Islet precursor cell (in vitro differentiated cells): ENCODE results near the gene MYBBP1A.

Source experiments
- DNase-seq: peaks from one replicate; pipeline ENCODE4 v3.0.0-alpha.2; 2018

Gene MYBBP1A

DNA sequence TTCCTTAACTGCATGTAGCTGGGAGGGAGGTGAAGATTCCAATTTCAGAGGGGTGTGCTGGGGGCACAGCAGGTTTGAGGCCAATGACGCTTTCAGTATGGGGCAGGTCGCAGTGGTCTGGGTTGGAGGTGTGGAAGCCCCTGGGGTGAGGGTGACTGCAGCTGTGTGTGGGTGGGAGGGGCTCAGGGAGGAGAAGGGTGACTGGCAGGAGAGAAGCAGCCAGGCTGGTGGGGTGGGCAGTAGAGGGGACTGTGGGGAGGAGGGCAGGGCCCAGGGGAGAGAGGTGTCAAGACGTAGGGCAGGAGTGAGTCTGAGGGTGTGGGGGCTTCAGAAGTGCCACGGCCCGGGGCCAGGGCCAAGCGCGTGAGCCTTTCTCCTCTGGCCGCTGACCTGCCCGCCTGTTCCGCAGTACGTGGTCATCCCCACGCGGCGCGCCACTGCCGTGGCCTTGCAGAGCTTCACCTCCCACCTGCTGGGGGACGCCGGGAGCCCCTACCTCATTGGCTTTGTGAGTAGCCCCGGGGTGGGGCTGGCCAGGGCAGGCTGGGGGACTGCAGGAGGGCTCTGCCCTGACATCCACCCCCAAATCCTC, 19.4 kb downstream of the MYBBP1A start:
- DNase-seq: no peak

DNA sequence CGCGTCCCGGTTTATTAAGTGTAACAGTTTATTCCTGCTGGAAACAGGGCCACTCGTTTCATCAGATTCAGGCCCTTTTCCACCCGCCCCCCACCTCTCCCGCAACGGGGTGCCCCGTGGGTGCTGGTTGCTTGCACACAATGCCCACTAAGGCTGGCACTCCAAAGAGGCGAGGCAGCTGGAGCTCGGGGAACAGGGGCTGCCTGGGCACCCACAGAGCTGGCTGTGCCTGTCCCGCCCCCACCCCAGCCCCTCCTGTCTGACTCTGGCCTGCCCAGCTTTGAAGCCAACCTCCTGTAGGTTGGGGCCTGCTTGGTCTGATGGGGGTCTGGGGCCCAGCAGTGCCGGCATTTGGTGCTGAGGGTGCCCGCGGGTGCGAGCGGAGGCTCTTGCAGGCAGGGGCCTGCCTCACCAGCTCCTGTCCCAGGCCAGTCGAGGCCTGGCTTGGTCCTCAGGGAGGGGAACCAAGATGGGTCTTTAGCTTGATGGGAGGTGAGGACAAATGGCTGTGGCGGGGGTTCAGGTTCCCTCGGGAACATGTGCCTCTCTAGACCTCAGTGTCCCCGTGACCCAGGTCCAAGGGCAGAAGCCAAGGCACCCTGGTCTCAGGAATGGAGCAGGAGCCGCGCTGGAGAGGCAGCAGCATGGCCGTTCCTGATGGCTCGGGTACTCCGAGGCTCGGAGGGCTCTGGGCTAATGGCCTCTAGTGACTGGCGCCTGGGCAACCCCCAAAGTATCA, 20.1 kb downstream of the MYBBP1A start:
- DNase-seq: no peak

DNA sequence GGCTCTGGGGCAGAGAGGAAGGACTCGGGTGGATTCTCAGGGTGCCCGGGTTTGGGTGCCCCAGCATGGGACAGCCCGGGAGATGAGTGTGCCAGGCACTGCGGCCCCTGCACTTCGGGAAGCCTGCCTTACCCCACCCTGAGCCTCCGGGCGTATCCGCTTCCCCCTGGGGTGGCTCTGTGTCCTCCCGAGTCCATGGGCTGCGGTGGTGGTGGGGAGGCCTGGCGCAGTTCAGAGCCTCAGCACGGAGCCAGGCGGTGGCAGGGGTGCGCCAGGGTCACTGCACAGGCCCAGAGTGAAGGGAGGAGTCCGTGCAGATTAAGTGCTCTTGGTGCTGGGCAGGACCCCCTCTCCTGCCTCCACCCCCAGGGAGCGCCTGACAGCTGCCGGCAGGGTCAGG, 20.7 kb downstream of the MYBBP1A start:
- DNase-seq: no peak

DNA sequence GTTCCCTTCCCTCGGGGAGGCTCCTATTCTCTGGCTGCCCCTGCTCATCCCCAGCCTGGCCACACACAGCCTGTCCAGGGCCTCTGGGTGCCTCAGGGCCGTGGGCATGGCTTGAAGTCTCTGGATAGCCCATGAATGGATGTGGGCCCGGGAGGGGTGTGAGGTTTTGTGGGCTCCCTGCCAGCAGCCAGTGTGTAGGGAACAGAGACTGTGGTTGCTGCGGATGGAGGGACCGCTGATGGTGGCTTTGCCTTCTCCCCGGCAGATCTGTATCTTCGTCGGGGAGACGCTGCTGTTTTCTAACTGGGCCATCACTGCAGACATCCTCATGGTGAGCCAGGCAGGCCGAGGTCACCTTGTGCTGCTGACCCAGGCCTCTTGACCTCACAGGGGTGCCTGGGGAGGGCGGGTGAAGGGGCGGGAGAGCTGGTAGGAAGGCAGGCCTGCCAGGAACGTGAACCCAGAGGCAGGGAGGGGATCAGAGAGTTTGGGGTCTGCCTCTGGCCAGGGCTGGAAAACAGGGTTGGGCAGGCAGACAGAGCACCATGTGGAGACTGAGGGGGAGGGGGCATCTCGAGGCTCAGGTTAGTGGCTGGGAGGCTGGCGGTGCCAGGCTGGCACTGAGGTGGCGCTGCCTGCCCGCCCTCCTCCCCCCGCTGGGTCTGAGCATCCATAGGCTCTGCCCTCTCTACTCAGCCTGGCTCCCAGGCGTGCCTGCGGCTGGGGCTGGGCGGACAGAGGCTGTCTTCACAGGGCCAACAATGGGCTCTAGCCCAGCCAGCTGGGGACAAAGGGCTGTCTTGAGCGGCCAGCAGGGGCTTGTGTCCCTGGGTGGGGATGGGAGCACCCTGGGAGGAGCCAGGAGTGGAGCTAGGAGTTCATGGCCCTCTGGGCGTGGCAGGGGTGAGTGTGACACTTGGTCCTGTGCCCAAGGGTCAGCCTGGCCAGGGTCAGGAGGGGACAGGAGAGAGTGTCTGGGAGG, 21.4 kb downstream of the MYBBP1A start:
- no peak for DNase-seq

DNA sequence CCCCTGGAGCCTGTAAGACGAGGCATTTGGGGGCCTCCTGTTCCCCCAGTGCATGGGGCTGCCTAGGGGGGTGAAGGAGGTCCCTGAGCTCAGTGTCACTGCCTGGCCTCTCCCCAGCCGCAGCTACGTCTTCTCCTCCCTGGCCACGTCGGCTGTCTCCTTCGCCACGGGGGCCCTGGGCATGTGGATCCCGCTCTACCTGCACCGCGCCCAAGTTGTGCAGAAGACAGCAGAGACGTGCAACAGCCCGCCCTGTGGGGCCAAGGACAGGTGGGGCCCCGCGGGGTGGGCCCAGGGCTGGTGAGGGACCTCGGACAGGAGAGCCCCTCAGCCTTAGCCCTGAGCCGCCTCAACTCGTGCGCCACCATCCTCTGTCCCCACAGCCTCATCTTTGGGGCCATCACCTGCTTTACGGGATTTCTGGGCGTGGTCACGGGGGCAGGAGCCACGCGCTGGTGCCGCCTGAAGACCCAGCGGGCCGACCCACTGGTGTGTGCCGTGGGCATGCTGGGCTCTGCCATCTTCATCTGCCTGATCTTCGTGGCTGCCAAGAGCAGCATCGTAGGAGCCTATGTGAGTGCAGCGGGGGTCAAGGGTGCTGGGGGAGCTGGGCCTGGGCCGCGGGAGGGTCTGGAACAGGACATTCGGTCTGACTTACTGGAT, 22.2 kb downstream of the MYBBP1A start:
- DNase-seq: no peak

DNA sequence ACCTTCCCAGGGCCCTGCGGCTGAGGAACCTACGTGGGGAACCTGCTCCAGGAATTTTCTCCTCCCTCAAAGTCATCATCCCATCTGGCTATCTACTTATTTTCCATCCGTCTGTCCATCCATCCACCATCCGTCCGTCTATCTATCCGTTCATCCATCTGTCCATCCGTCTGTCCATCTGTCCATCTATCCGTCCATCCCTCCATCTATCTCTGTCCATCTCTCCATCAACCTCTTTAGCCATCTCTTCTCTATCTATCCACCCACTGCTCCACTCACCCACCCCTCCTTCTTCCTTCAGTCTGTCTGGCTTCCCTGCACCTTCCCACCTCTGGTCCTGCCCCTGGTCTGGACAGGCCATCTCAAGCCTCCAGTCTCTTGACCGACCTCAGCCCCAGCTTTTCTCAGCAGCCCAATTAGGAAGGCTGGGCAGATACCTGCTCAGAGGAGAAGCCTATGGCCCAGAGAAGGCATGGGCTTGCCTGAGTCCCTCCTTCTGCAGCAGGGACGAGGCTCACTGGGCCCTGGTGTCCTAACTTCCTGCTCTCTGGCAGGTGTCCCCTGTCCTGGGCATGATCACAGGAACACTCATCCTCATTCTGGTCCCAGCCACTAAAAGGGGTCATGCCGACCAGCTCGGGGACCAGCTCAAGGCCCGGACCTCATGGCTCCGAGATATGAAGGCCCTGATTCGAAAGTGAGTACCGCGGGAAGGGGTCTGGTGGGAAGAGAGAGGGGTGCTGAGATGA, 23.0 kb downstream of the MYBBP1A start:
- DNase-seq: no peak

DNA sequence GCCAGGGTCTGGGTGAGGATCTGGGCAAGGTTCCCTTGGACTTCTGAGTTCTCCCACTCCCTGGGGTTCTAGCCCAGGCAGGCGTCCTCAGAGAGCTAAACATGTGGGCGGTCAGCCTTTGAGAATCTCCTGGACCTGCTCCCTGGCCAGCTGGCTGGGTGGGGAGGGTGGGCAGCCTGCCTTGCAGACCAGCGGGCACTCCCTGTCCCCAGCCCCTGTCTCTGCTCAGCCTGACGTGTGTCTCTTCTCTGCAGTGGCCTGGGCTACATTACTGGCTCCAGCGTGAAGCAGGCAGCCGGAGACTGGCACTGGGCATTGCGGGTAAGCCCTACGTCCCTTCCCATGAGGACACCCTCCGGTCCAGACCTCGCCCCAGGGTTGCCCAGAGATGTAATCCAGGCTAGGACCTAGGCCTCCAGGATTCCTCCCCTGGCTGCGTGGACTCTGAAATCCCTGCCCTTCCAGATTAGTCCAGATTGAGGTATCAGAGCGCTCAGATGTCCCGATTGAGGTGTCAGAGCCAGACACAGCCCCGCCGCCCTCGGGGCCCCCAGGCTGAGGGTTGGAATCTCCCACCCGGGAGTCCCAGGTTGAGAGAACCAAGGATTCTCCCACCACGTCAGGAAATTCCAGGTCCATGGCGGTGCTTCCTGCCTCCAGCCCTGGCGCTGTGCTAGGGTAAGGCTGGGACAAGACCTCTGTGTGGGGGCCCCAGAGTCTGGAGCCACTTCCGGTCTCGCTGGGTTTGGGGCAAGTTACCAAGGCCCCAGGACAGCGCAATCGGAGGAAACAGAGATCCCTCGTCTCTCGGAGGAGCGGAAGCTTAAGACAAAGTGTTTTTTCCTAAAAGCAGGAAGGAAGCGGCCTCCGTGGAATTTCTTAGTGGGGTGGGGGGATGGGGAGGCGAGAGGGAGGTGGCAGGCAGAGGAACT, 24.1 kb downstream of the MYBBP1A start:
- DNase-seq: no peak

DNA sequence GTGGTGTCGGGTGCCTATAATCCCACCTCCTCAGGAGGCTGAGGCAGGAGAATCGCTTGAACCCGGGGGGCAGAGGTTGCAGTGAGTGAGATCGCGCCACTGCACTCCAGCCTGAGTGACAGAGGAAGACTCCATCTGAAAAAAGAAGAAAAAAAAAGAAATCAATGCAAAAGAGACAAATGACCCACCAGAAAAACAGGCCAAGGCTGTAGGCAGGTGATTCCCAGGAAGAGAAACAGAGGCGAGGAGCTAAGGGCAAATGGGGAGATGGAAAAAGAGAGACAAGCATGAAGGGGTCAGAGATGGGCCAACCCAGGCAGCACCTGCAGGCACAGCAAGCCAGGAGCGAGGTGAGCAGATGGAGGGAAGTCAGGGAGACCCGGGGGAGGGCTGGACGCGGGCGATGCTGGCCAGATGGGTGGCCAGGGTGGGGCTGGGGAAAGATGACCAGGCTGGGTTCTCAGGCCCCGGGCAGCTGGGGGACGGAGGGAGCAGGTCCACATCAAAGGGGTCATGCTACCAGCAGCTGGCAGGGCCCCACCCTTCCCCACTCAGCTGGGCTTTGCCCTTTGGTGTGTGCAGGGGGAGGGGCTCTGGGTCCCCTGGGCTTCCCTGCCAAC, 25.5 kb downstream of the MYBBP1A start:
- DNase-seq: no peak

DNA sequence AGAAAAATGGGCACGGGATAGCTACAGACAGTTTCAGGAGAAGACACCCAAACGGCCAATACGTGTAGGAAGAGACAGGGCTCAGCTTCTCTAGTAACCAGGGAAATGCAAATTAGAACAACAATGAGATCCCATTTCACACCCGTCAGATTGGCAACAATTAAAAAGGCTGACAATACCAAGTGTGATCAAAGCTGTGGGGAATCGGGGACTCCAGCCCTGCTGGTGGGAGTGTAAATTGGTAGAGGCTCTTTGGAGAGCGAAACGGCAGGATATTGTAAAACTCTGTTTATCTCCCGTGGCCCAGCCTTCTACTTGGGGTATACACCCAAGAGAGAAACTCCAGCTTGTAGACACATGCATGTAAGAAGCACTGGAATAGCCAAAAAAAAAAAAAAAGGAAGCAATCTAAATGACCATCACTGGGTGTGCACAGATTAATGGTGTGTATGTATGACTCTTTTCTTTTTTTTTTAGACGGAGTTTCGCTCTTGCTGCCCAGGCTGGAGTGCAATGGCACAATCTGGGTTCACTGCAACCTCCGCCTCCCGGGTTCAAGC, 27.5 kb downstream of the MYBBP1A start:
- DNase-seq: no peak

DNA sequence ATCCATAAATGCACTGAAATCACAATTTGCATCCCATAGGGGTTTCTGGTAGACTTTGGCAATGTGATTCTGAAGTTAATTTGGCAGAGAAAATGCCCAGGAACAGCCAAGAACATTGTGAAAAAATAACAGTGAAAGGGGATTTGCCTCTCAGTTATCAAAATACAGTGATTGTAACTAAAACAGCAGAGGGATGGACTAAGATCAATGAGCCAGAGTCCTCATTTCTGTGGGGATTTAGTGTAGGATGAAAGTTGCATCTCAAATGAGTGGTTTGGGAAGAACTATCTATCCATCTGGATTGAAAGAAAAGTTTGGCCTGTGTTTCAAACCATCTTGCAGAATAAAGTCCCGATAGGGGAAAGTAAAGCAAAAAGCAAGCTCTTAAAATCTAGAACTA, 28.1 kb downstream of the MYBBP1A start:
- DNase-seq: no peak

DNA sequence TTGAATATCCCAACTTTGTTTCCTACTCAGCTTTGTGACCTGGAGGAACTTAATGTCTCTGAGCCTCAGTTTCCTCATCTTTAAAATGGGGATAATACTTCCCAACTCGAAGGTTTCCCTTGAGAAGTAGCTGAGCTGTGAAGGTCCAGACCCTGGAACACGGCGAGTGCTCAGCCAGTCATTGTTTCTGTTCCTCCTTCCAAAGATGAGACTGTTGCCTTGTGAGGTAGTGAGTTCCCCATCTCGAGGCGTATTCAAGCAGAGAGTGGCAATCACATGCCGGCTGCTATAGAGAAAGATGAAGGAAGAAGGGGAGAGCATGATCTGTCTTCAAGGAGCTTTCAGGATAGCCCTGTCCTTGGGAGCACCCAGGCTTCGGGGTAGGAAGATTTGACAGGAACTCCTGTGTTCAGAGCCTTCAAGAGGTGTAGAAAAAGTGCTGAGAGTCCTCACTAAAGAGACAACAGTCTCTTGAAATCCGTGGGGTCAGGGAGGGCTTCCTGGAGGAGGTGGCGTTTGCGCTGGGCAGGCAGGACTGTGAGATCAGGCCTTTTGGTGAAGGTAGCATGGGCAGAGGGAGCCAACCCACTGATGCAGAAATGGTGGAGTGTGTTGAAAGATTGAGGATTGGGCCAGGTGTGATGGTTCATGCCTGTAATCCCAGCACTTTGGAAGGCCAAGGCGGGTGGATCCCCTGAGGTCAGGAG, 29.3 kb downstream of the MYBBP1A start:
- no peak for DNase-seq

DNA sequence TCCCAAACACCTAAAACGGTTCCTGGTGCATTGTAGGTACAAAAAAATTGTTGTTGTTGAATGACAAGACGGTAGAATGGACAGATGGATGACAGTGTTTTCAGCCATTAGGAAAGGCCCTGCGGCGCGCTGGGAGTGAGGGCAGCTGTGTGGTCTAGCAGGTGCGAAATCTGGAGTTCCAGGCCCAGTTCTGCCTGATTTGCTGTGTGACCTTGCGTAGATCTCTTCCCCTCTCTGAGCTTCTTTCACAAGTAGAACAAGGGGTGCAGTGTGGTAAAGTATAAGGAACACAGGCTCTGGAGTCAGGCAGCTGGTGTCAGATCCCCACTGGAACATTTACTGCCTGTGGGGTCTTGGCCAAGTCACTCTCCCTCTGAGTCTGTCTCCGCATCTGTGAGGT, 31.2 kb downstream of the MYBBP1A start:
- DNase-seq: no peak

DNA sequence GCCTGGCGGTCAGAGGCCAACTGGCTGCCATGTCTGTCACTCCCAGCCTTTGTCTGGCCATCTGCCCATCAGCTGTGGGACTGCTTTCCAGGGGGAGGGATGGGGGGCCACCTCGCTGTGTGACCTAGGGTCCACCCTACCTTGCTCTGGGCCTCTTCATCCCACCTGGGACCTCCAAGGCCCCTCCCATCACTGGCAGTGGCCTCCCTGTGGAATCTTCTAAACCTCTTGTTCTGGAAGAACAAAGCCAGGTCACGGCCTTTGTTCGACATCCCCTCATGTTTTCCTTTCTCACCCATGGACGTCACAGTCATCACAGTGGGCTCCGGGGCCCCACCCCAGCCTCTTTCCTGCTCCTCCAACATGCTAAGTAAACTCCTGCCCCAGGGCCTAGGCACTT, 32.5 kb downstream of the MYBBP1A start:
- DNase-seq: no peak

DNA sequence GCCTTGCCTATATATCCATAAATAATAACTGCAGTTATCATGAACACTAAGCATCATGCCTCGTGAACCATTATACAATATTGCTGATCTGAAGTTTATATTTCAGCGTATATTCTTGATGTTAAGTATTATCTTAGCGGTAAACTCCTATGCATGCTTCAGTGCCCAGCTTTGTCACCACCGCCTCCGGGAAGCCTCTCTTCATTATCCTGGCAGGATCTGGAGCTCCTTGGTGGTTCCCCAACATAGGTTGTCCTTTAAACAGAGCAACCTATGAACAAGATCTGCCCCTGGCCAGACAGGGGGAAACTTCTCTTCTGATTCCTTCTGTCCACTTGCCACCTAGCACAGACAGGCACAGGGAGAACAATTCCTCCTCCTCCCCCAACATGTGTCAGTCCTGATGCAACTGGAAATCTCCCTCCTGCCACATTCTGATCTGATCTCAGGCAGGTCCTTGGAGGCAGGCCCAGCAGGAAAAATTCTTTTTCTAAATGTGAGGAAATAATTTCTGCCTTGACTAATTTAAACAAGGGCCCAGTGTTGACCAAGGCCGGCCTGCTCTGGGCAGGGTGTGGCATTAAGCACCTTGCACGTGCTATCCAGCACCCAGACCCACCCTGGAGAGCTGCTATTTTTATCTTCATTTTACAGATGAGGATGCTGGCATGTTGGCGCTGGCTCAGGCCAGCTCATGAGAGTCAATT, 34.1 kb downstream of the MYBBP1A start:
- no peak for DNase-seq

DNA sequence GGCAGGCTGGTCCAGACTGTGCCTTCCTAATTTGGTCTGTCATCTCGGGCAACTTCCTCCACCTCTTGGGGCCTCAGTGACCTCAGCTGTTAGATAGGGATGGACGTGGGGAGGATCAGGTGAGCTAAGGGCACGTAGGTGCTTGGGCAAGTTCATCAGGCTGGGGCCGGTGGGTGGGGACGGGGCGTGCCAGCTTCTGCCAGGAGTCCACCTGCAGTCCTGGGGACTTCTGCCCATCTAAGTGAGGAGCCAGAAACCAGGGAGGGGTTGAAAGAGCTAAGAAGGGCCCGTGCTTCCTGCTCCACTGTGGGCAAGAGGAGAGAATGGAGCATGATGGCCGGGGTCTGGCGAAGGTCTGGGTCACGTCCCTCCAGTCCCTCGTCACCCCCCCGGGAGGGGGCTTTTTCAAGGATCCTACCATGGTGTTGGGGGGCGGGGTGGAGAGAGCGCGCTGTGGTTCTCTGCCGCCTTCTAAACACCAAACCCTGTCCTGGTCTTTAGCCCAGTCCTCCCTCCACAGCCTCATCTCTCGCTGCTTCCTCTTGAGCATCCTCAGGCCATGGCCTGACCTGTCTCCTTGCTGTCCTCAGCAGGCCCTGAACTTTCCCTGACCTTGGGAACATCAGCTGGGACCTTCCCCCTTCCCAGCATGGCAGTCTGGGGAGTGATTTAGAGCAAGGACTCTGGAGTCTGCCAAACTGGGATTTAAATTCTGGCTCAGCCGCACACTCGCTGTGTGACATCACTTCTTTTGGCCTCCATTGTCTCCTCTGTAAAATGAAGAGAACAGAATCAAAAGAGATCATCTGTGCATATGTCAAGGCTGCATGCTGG, 34.9 kb downstream of the MYBBP1A start:
- DNase-seq: no peak

DNA sequence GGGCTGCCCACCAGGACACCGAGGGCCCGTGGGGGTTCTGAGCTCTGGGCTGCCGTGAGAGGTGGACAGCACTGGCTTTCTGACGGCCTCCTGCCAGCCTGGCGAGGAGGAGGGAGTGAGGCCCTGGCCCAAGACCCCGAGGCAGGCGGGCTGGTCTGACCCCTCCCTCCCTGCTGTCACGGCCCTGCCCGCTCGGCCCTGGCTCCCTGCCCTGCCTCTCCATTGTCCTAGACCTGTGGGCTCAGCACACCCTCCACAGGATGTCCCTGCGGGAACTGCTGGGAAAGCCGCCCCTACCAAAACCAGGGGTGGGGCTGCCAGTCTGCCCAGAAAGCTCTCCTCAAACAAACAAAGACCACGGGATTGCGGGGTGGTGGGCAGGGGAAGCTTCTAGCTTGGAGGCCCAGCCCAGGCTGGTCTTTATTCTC, 35.8 kb downstream of the MYBBP1A start:
- DNase-seq: no peak

DNA sequence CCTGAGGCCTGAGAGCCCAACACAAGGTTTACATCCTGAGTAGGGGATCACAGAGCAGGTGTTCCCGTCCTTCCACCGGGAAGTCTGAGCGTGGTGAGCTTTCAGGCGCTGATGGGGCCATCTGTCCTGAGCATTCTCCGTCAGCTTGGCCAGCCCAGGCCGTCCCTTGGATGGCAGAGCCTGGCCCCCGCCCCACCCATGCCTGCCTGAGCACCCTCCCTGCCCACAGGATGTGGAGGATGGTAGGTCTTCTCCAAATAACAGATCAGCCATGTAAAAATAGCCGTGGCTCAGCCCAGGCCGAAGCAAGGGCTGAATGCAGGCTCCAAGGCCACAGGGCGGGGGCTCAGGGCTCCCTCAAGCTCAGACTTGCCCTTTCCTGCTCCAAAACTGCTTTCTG, 36.3 kb downstream of the MYBBP1A start:
- no peak for DNase-seq

DNA sequence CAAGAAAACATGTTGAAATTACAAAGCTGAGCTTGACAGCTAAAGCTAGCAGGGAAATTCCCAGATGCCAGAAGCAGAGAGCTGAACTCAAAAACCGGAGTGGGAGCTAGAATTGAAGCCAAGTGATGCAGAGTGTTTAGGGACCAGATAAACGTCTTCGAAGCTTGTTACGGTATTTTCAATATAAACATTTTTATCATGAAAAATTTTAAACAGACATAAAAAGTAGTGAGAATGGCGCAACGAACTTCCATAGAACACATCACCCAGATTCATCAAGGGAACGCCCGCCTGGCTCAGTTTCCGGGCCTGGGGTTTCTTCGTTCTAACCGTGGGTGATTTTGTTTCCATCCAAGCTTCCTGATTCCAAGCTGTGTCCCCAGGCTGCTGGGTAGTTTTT, 38.4 kb downstream of the MYBBP1A start:
- no peak for DNase-seq
